Natural killer cell treated with Interleukin-12 subunit alpha and Interleukin-12 subunit beta and Interleukin-15 and Interleukin-18, amount 100 ng/mL, for 72 hours (primary cell): ENCODE data around the gene SPOCK1. TPM values are rescaled to one million over a fixed set of nuclear protein-coding genes. Genes with fewer than 3 reads are reported as not detected.

Experiments used
- ATAC-seq, 2 donors: fragments of 150-1000 bp; cut with Tn5 transposase in 1 of 2; sonication (Bioruptor Pico), chemical (Tn5 transposase) in 1 of 2; 2 replicates each; pipeline ENCODE4 v1.10.0; 2021
- DNase-seq: peaks from one replicate; pipeline ENCODE4 v3.0.0; 2022; ENCODE audit warnings: low spot score
- H3K27ac Mint-ChIP-seq, 2 donors: 1 replicate in 1 of 2; 2 replicates in 1 of 2; pipeline ENCODE4 v1.8.0; 2022; ENCODE audit warnings: mixed read lengths in 2 of 2, mild to moderate bottlenecking in 1 of 2, moderate library complexity in 1 of 2
- H3K27me3 Mint-ChIP-seq, 2 donors: 1 replicate in 1 of 2; 2 replicates in 1 of 2; pipeline ENCODE4 v1.8.0; 2022; ENCODE audit warnings: mixed read lengths in 2 of 2
- H3K36me3 Mint-ChIP-seq: one replicate; pipeline ENCODE4 v1.8.0; 2022; ENCODE audit warnings: mixed read lengths
- H3K4me1 Mint-ChIP-seq, 2 donors: 1 replicate in 1 of 2; 2 replicates in 1 of 2; pipeline ENCODE4 v1.8.0; 2022; ENCODE audit warnings: low read depth in 2 of 2, mixed read lengths in 2 of 2, mild to moderate bottlenecking in 1 of 2
- H3K4me3 Mint-ChIP-seq: one replicate; pipeline ENCODE4 v1.8.0; 2022; ENCODE audit warnings: mixed read lengths
- H3K9me3 Mint-ChIP-seq: 2 replicates; pipeline ENCODE4 v1.8.0; 2022; ENCODE audit warnings: mixed read lengths
- total RNA-seq, 2 donors: library from RNA; stranded (reverse); gene quantifications; one replicate each; pipeline ENCODE4 v1.2.3, GENCODE V29; 2022

Gene SPOCK1
- total RNA-seq, 2 donors from 2014 or later: not detected

- H3K4me1 Mint-ChIP-seq: no peaks in the 10 kb centered on the region
- H3K36me3 Mint-ChIP-seq: no peaks in the 10 kb centered on the region
- DNase-seq (no peak), ATAC-seq (no peak)
- H3K27me3 Mint-ChIP-seq: peaks cover 6 to 22% of the 10 kb centered on the region in 2 donors
- H3K4me3 Mint-ChIP-seq: no peak overlapping the region
- H3K27ac Mint-ChIP-seq: no peak overlapping the region
- H3K9me3 Mint-ChIP-seq: no peaks in the 10 kb centered on the region
These were observed 12.4 kb downstream of the SPOCK1 start for GRCh38 chr5:137486707-137487106.

- ATAC-seq: no peak
- H3K4me1 Mint-ChIP-seq: no peaks in the 10 kb centered on the region
- DNase-seq: no peak
- H3K36me3 Mint-ChIP-seq: no peaks in the 10 kb centered on the region
- no peak overlapping the region for H3K4me3 Mint-ChIP-seq
- H3K27me3 Mint-ChIP-seq: peaks cover 0 to 2% of the 10 kb centered on the region in 2 donors
- H3K27ac Mint-ChIP-seq: no peak overlapping the region
- no peaks in the 10 kb centered on the region for H3K9me3 Mint-ChIP-seq
These were observed 17.5 kb downstream of the SPOCK1 start for GRCh38 chr5:137481596-137481995.

- no peak for ATAC-seq
- H3K4me3 Mint-ChIP-seq: no peak overlapping the region
- peaks cover 12 to 16% of the 10 kb centered on the region in 2 donors for H3K27me3 Mint-ChIP-seq
- H3K9me3 Mint-ChIP-seq: no peaks in the 10 kb centered on the region
- DNase-seq: no peak
- H3K36me3 Mint-ChIP-seq: no peaks in the 10 kb centered on the region
- no peaks in the 10 kb centered on the region for H3K4me1 Mint-ChIP-seq
- H3K27ac Mint-ChIP-seq: no peak overlapping the region
These were observed 21.1 kb downstream of the SPOCK1 start for GRCh38 chr5:137478043-137478442.

GRCh38 chr5:137470921-137471220, 28.3 kb downstream of the SPOCK1 start:
- H3K27ac Mint-ChIP-seq: no peak overlapping the region
- ATAC-seq (no peak), DNase-seq (no peak)
- peaks cover 18 to 22% of the 10 kb centered on the region in 2 donors for H3K27me3 Mint-ChIP-seq
- no peaks in the 10 kb centered on the region for H3K36me3 Mint-ChIP-seq
- H3K9me3 Mint-ChIP-seq: no peaks in the 10 kb centered on the region
- H3K4me3 Mint-ChIP-seq: no peak overlapping the region
- no peaks in the 10 kb centered on the region for H3K4me1 Mint-ChIP-seq

DNA sequence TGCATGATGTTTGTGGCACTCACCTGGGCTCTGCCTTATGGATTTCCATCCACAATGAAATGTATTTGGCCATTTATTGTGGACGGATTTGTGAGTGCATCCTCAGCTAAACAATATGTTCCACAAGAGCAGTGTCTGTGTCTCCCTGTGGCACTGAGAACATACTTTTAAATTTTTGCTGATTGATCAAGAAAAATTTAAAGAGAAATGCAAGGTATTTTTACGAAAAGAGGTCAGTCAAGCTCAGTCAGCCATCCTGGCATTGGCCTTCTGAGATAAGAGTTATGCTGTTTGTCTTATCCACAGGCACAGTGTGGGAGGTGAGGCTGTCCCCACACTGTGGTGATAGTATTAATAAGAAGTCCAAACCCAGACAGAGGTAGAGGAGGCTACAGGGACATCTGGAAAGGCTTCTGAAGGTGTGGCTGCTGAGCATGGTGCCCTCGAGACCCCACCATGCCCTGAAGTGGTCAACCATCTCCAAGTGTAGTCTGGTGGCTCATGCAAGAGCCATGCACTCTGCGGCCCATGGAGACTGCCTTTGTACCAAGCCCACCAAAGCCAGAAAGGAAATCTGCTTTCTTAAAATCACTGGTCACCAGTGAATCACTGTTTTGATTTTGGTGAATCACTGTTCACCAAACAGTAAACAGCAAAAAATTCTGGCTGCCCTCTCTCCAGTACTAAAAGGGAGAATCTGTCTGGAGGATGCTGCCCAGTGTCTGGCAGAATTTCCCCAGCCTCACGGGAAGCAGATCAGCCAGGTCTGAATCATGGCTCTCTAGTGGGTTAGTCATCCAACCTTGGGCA, 28.8 kb downstream of the SPOCK1 start:
- DNase-seq: no peak
- H3K27me3 Mint-ChIP-seq: peaks cover 18 to 20% of the 10 kb centered on the region in 2 donors
- no peaks in the 10 kb centered on the region for H3K36me3 Mint-ChIP-seq
- H3K27ac Mint-ChIP-seq: no peak overlapping the region
- no peak overlapping the region for H3K4me3 Mint-ChIP-seq
- H3K9me3 Mint-ChIP-seq: no peaks in the 10 kb centered on the region
- no peak for ATAC-seq
- H3K4me1 Mint-ChIP-seq: no peaks in the 10 kb centered on the region

GRCh38 chr5:137466889-137467288, 32.2 kb downstream of the SPOCK1 start:
- Mint-ChIP-seq H3K4me1 (no peaks in the 10 kb centered on the region), H3K36me3 (no peaks in the 10 kb centered on the region), H3K27me3 (peaks cover 14 to 21% of the 10 kb centered on the region in 2 donors), H3K4me3 (no peak overlapping the region), H3K27ac (no peak overlapping the region), H3K9me3 (no peaks in the 10 kb centered on the region)
- DNase-seq (no peak), ATAC-seq (peak in 1 of 2 donors; percentile 33)

- Mint-ChIP-seq H3K27ac (no peak overlapping the region), H3K4me1 (no peaks in the 10 kb centered on the region), H3K4me3 (no peak overlapping the region), H3K27me3 (peaks cover 9 to 24% of the 10 kb centered on the region in 2 donors), H3K9me3 (no peaks in the 10 kb centered on the region), H3K36me3 (no peaks in the 10 kb centered on the region)
- DNase-seq (no peak), ATAC-seq (no peak)
These were observed 33.2 kb downstream of the SPOCK1 start for GRCh38 chr5:137465930-137466329.

- Mint-ChIP-seq H3K27me3 (peaks cover 13 to 36% of the 10 kb centered on the region in 2 donors), H3K36me3 (no peaks in the 10 kb centered on the region), H3K4me3 (no peak overlapping the region), H3K4me1 (no peaks in the 10 kb centered on the region), H3K9me3 (no peaks in the 10 kb centered on the region), H3K27ac (no peak overlapping the region)
- no peak for ATAC-seq
- DNase-seq: no peak
These were observed 36.2 kb downstream of the SPOCK1 start for GRCh38 chr5:137462816-137463520.

DNA sequence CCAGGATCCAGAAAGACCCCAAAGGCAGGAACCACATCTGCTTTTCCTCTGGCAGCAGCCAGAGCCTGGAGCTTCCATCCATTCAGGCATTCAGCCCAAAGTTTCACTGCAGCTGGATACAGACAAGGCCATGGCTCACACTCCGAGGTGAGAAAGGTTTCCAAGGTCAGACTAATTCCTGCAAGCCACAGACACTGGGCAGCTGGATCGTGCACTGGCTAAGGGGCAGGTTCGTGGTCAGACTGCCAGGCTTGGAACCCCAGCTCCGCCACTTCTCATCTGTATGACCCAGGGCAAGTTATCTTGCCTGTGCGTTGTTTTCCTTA, 36.9 kb downstream of the SPOCK1 start:
- DNase-seq (no peak), ATAC-seq (no peak)
- Mint-ChIP-seq H3K4me3 (no peak overlapping the region), H3K27me3 (peaks cover 13 to 38% of the 10 kb centered on the region in 2 donors), H3K36me3 (no peaks in the 10 kb centered on the region), H3K27ac (no peak overlapping the region), H3K4me1 (no peaks in the 10 kb centered on the region), H3K9me3 (no peaks in the 10 kb centered on the region)

DNA sequence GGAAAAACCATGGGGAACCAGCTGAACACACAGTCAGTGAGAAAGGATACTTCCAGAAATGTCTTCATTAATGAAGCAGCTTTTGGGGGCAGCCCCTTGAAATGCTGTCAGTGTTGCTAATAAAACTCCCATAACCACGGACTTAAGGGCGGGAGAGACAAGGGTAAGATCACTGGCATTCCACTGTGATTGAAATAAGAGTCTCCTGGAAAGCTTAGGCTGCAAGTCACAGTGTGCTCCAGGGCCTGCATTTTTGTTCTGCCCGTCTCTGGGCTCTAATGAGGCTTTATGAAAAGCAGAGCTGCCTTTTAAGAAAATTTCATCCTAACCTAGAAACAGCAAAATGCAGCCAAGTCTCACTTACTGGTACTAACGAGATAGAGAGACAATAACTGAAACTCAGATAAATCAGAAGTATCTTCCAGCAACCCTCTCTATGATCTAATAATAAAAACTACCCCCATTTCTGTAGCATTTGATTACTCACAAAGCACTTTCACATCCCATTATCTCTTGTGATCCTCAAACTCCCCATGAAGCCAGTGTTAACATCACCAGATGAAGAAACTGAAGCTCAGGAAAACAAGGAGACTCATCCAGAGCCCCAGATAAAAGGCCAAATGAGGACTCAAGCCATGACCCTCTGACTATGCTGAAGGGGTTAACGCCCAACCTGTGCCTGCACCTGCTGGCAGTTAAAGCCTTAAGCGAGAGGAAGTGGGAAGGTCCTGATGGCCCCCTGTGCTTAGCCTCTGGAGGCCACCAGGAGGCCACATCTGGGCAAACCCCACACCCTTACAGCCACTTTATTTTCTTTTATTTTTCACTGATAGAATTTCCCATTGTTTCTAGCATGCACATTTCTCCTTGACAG, 37.5 kb downstream of the SPOCK1 start:
- Mint-ChIP-seq H3K4me3 (no peak overlapping the region), H3K36me3 (no peaks in the 10 kb centered on the region), H3K9me3 (no peaks in the 10 kb centered on the region), H3K27ac (no peak overlapping the region), H3K27me3 (peaks cover 17 to 44% of the 10 kb centered on the region in 2 donors), H3K4me1 (no peaks in the 10 kb centered on the region)
- DNase-seq (no peak), ATAC-seq (no peak)

GRCh38 chr5:137454671-137455070, 44.5 kb downstream of the SPOCK1 start:
- H3K4me3 Mint-ChIP-seq: no peak overlapping the region
- DNase-seq: no peak
- H3K27me3 Mint-ChIP-seq: peaks cover 9 to 29% of the 10 kb centered on the region in 2 donors
- no peak for ATAC-seq
- no peaks in the 10 kb centered on the region for H3K4me1 Mint-ChIP-seq
- no peaks in the 10 kb centered on the region for H3K36me3 Mint-ChIP-seq
- H3K9me3 Mint-ChIP-seq: no peaks in the 10 kb centered on the region
- H3K27ac Mint-ChIP-seq: no peak overlapping the region

DNA sequence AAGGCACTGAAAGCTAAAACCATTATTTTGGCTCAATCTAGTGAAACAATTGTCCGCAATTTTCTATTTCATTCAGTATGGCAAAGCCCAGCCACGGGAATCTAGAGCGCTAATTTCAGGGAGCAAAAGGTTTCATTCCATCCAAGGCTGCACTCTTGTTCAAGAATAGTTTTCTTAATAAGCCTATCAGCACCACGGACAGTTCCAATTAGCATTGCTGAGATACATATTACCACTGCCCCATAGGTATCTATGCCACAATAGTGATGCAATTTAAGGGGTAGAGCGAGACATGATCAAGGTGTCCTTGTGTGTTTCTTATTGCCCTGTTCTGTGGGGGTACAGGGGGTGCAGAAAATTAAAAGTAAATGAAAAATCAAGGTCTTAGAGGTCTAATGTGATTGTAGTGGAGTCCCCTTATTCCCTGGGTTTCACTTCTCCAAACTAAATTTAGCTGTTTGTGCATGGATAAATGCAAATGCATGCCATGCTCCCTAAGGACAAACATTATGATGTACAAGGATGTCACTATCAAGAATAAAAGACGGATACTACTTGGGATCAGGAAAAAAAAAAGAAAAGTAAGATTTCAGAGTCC, 45.5 kb downstream of the SPOCK1 start:
- DNase-seq (no peak), ATAC-seq (no peak)
- no peaks in the 10 kb centered on the region for H3K36me3 Mint-ChIP-seq
- no peak overlapping the region for H3K4me3 Mint-ChIP-seq
- H3K9me3 Mint-ChIP-seq: no peaks in the 10 kb centered on the region
- no peaks in the 10 kb centered on the region for H3K4me1 Mint-ChIP-seq
- H3K27me3 Mint-ChIP-seq: peaks cover 12 to 26% of the 10 kb centered on the region in 2 donors
- no peak overlapping the region for H3K27ac Mint-ChIP-seq

GRCh38 chr5:137450759-137451158, 48.4 kb downstream of the SPOCK1 start:
- H3K4me1 Mint-ChIP-seq: no peaks in the 10 kb centered on the region
- H3K9me3 Mint-ChIP-seq: no peaks in the 10 kb centered on the region
- peaks cover 8 to 18% of the 10 kb centered on the region in 2 donors for H3K27me3 Mint-ChIP-seq
- DNase-seq (no peak), ATAC-seq (no peak)
- no peaks in the 10 kb centered on the region for H3K36me3 Mint-ChIP-seq
- no peak overlapping the region for H3K4me3 Mint-ChIP-seq
- H3K27ac Mint-ChIP-seq: no peak overlapping the region
